GM19240 (cell line): Measurements from ENCODE around the gene SP140.
"Not testable (repeated sequence)": the region's sequence is repeated elsewhere in the genome, so short reads cannot be mapped to it uniquely, and the experiment has no call there.

Experiments
- DNase-seq: peaks from one replicate; pipeline ENCODE4 v3.0.0; 2011; ENCODE audit warnings: low spot score; ENCODE audit not compliant: insufficient read length

SP140 gene

GRCh38 chr2:230225486-230225885 is at the start of gene SP140:
SP140 (plus strand) TSS chr2:230225736; CDS start chr2:230225845, 109 bp downstream.
- no peak for DNase-seq

- DNase-seq = no peak
Observed at GRCh38 chr2:230176996-230177395, 48.5 kb upstream of the SP140 start.

GRCh38 chr2:230178546-230179485 is 46.7 kb upstream of the SP140 start:
- no peak for DNase-seq

- no peak for DNase-seq
Observed at GRCh38 chr2:230179907-230180306, 45.6 kb upstream of the SP140 start.

GRCh38 chr2:230181195-230181594 is 44.3 kb upstream of the SP140 start:
- DNase-seq = no peak

- DNase-seq = no peak
Observed at GRCh38 chr2:230184727-230185578, 40.6 kb upstream of the SP140 start.

GRCh38 chr2:230202430-230203109 is 23.0 kb upstream of the SP140 start:
- DNase-seq = no peak

GRCh38 chr2:230203110-230203676 is 22.3 kb upstream of the SP140 start:
- no peak for DNase-seq

- no peak for DNase-seq
Observed at GRCh38 chr2:230205034-230205433, 20.5 kb upstream of the SP140 start.

GRCh38 chr2:230205721-230206120 is 19.8 kb upstream of the SP140 start:
- DNase-seq = no peak

GRCh38 chr2:230208576-230208975 is 17.0 kb upstream of the SP140 start:
- DNase-seq = no peak

GRCh38 chr2:230209422-230210051 is 16.0 kb upstream of the SP140 start:
- DNase-seq = no peak

GRCh38 chr2:230216489-230216888 is 9.0 kb upstream of the SP140 start:
- no peak for DNase-seq

GRCh38 chr2:230217424-230217823 is 8.1 kb upstream of the SP140 start:
- DNase-seq = no peak

GRCh38 chr2:230218421-230218820 is 7.1 kb upstream of the SP140 start:
- no peak for DNase-seq

GRCh38 chr2:230219419-230220331 is 5.9 kb upstream of the SP140 start, which contains the start of gene SP110:
SP110 (minus strand) TSS chr2:230219984; CDS start chr2:230216927, 3,057 bp downstream.
- no peak for DNase-seq

- DNase-seq = no peak
Observed at GRCh38 chr2:230220347-230220969, 5.1 kb upstream of the SP140 start.

GRCh38 chr2:230221493-230221892 is 4.0 kb upstream of the SP140 start:
- no peak for DNase-seq

- DNase-seq = not testable (repeated sequence)
Observed at GRCh38 chr2:230222829-230223228, 2.7 kb upstream of the SP140 start.
